GM18498 (cell line): ENCODE results near the gene FADS1.

ENCODE experiments used
- ATAC-seq: cut with Tn5 transposase; IDR thresholded peaks from one replicate; pipeline ENCODE4 v1.9.1; 2021; ENCODE audit warnings: mild to moderate bottlenecking, moderate library complexity; ENCODE audit not compliant: unreplicated experiment

Gene FADS1

GRCh38 chr11:61816736-61817455 is at the start of gene FADS1:
Gene FADS1, minus strand, starts transcription at chr11:61817003. Its CDS starts 74 bp downstream, at chr11:61816929.
- ATAC-seq = peak; percentile 57

GRCh38 chr11:61866231-61866957 is 49.6 kb upstream of the FADS1 start:
- ATAC-seq = no peak

- no peak for ATAC-seq
Measured at GRCh38 chr11:61864814-61865775, 48.3 kb upstream of the FADS1 start.

GRCh38 chr11:61863548-61864081 is 46.8 kb upstream of the FADS1 start:
- no peak for ATAC-seq

GRCh38 chr11:61862714-61863547 is 46.1 kb upstream of the FADS1 start:
- ATAC-seq = no peak

GRCh38 chr11:61861634-61862033 is 44.8 kb upstream of the FADS1 start:
- no peak for ATAC-seq

- ATAC-seq = no peak
Measured at GRCh38 chr11:61860054-61860903, 43.5 kb upstream of the FADS1 start.

- ATAC-seq = no peak
Measured at GRCh38 chr11:61855939-61856680, 39.3 kb upstream of the FADS1 start.

GRCh38 chr11:61854966-61855714 is 38.3 kb upstream of the FADS1 start:
- no peak for ATAC-seq

GRCh38 chr11:61854206-61854895 is 37.5 kb upstream of the FADS1 start:
- no peak for ATAC-seq

GRCh38 chr11:61853698-61854169 is 36.9 kb upstream of the FADS1 start:
- ATAC-seq = no peak

GRCh38 chr11:61851900-61852295 is 35.1 kb upstream of the FADS1 start:
- no peak for ATAC-seq

- ATAC-seq = no peak
Measured at GRCh38 chr11:61851113-61851899, 34.5 kb upstream of the FADS1 start.

- no peak for ATAC-seq
Measured at GRCh38 chr11:61850687-61851086, 33.9 kb upstream of the FADS1 start.

GRCh38 chr11:61848631-61849030 is 31.8 kb upstream of the FADS1 start:
- ATAC-seq = no peak

- ATAC-seq = no peak
Measured at GRCh38 chr11:61847914-61848581, 31.2 kb upstream of the FADS1 start.
